Fibroblast of lung (primary cell): ENCODE measurements around the gene ENO1. TPM values are rescaled to one million over a fixed set of nuclear protein-coding genes. Genes with fewer than 3 reads are reported as not detected.

Experiments
- DNase-seq, 2 donors: peaks; one replicate each; pipeline versions ENCODE4 v3.0.0 to v3.0.0-alpha.2; 2010; ENCODE audit warnings: low read depth in 2 of 2
- H2AFZ ChIP-seq: 2 replicates; pipeline ENCODE4 v1.5.1; 2012; ENCODE audit warnings: low read length, control low read depth, inconsistent platforms
- H3K27ac ChIP-seq: 2 replicates; pipeline ENCODE4 v1.5.1; 2011; ENCODE audit warnings: low read length, control low read depth; ENCODE audit not compliant: insufficient read depth
- H3K27me3 ChIP-seq: 2 replicates; pipeline ENCODE4 v1.5.1; 2011; ENCODE audit warnings: mild to moderate bottlenecking, low read length; ENCODE audit not compliant: control insufficient read depth, insufficient read depth
- H3K36me3 ChIP-seq: 2 replicates; pipeline ENCODE4 v1.5.1; 2011; ENCODE audit warnings: low read length; ENCODE audit not compliant: control insufficient read depth, insufficient read depth
- H3K4me1 ChIP-seq: 2 replicates; pipeline ENCODE4 v1.5.1; 2011; ENCODE audit warnings: low read length; ENCODE audit not compliant: control insufficient read depth, insufficient read depth; ENCODE audit errors: extremely low read depth
- H3K4me2 ChIP-seq: 2 replicates; pipeline ENCODE4 v1.5.1; 2011; ENCODE audit warnings: low read length, control low read depth; ENCODE audit not compliant: insufficient read depth; ENCODE audit errors: extremely low read depth
- H3K4me3 ChIP-seq, 4 experiments: fragments of 200-600 bp in 1 of 4; sonication (generic) in 1 of 4; replicated peaks in 1 of 4; 2 replicates each; pipeline ENCODE4 v1.5.1; 2011 to 2016; ENCODE audit warnings: low read length in 4 of 4, low read depth in 3 of 4, mild to moderate bottlenecking in 3 of 4, control low read depth in 2 of 4, inconsistent platforms in 1 of 4, mixed read lengths in 1 of 4; ENCODE audit not compliant: insufficient read depth in 1 of 4; ENCODE audit errors: control extremely low read depth in 1 of 4
- H3K79me2 ChIP-seq: 2 replicates; pipeline ENCODE4 v1.5.1; 2012; ENCODE audit warnings: mild to moderate bottlenecking, low read length, inconsistent platforms; ENCODE audit not compliant: control insufficient read depth, insufficient read depth
- H3K9ac ChIP-seq: 2 replicates; pipeline ENCODE4 v1.5.1; 2011; ENCODE audit warnings: mild to moderate bottlenecking, low read length, control low read depth; ENCODE audit not compliant: insufficient read depth
- H3K9me3 ChIP-seq: 2 replicates; pipeline ENCODE4 v1.5.1; 2012; ENCODE audit warnings: low read depth, low read length; ENCODE audit not compliant: control insufficient read depth, insufficient read depth
- H4K20me1 ChIP-seq: 2 replicates; pipeline ENCODE4 v1.5.1; 2011; ENCODE audit warnings: low read length; ENCODE audit not compliant: control insufficient read depth, insufficient read depth; ENCODE audit errors: extremely low read depth
- EZH2 ChIP-seq: IDR thresholded peaks from 2 replicates; pipeline ENCODE4 v1.5.1; 2012; ENCODE audit warnings: low read length, control low read depth, mild to moderate bottlenecking; ENCODE audit errors: missing control alignments
- polyA plus RNA-seq, 2 donors: library from polyadenylated mRNA; depleted of rRNA in 1 of 2; stranded (reverse) in 1 of 2; unstranded in 1 of 2; fragments of >200 nt; gene quantifications; 2 replicates each; pipeline ENCODE4 v1.2.1, GENCODE V29; 2011 to 2012; ENCODE audit warnings: missing spikeins in 1 of 2
- total RNA-seq: library from RNA; depleted of rRNA; stranded (reverse); fragments of >200 nt; gene quantifications from 2 replicates; pipeline ENCODE4 v1.2.1, GENCODE V29; 2014
- TF ChIP-seq, protein P1 (sequence below), 2 donors: IDR thresholded peaks in 1 of 2; conservative IDR thresholded peaks in 1 of 2; 1 replicate in 1 of 2; 2 replicates in 1 of 2; pipeline ENCODE4 v1.5.1; 2011 to 2012; ENCODE audit warnings: low read length in 2 of 2, control low read depth in 1 of 2, inconsistent platforms in 1 of 2, low read depth in 1 of 2, mild to moderate bottlenecking in 1 of 2

ENO1 gene
- total and polyA plus RNA-seq, 2 donors (not counting 1 experiment from before 2014, with no cell fraction given) = 963 to 1,177 TPM

DNA sequence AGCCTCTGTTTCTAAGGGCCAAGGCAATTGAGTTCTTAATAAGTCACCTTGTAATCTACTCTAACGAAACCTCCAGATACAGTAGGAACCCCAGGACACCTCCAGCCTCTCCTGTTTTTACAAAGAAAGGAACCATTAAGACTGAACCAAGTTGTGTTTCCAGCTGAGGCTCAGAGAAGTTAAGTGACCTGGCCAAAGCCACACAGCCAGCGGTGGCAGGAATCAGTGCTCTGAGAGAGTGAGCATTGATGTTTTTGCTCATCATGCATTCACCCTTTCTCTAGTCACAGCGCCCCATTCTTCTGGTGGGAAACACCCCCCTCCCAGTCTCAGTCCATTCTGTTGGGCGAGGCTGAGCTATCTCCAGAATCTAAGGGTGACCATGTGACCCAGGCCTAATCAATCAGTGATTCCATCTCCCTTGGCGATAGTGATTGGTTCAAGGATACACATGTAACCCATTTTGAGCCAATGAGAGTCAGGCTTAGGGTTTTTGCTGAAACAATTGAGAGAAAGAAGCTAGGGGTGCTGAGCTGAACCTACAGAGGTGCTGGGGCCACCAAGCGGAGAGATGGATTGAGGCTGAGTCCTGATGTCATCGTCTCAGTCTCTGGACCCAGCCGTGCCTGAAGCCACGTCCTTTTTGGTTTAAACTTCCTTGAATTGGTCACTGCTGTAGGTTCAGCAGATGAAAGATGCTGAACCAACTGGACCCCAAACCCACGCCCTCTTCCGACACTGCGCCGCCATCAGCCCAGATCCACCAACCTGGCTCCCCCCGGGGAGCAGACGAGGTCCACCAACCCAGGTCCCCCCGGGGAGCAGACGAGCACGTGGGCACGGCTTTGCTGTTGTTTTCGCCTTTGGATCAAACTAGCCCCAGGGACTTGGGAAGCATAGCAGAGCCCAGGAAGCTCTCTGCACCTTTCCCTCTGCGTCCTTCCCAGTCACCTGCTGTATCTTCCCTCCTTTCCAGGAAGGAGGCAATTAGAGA is 33.1 kb downstream of the ENO1 start:
- Histone ChIP-seq H3K4me2 (no peak overlapping the region), H3K9me3 (no peaks in the 10 kb centered on the region), H4K20me1 (no peaks in the 10 kb centered on the region), H3K9ac (no peak overlapping the region), H3K4me3 (no peak overlapping the region), H2AFZ (no peak overlapping the region), H3K36me3 (no peaks in the 10 kb centered on the region), H3K27me3 (no peaks in the 10 kb centered on the region), H3K79me2 (no peaks in the 10 kb centered on the region), H3K27ac (no peak overlapping the region), H3K4me1 (peaks cover 3% of the 10 kb centered on the region)
- TF ChIP-seq EZH2 = no peak
- TF ChIP-seq, protein P1, sequence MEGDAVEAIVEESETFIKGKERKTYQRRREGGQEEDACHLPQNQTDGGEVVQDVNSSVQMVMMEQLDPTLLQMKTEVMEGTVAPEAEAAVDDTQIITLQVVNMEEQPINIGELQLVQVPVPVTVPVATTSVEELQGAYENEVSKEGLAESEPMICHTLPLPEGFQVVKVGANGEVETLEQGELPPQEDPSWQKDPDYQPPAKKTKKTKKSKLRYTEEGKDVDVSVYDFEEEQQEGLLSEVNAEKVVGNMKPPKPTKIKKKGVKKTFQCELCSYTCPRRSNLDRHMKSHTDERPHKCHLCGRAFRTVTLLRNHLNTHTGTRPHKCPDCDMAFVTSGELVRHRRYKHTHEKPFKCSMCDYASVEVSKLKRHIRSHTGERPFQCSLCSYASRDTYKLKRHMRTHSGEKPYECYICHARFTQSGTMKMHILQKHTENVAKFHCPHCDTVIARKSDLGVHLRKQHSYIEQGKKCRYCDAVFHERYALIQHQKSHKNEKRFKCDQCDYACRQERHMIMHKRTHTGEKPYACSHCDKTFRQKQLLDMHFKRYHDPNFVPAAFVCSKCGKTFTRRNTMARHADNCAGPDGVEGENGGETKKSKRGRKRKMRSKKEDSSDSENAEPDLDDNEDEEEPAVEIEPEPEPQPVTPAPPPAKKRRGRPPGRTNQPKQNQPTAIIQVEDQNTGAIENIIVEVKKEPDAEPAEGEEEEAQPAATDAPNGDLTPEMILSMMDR (conservative IDR thresholded peaks at IDR 0.05 in 1 of 2, IDR thresholded peaks at IDR 0.05 in 1 of 2; ENCODE audit: low read depth in 1 of 2, low read length in 2 of 2) = no peak
- DNase-seq = no peak

DNA sequence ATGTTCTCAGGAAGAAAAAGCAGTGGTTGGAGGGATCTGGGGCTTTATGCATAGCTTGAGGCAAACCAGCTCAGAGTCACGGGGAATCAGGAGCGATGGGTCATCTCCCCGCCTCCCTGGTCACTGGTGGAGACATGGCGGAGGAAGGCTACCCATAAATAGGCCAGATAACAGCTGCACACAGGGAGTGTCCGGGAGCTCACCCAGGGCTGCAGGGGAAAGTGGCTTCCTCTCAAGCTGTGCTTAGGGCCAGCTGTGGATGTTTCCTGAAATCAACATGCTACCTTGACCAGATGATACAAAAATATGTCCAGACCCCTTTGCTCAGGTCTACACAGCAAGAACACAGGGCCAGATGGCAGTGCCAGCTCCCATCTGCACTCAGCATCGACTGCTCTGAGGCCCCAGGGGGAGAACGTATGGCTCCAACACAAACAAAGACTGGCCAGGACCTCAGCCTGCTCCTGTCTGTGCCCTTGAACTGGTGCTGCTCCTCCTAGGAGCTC is 33.9 kb downstream of the ENO1 start:
- no peak for TF ChIP-seq EZH2
- TF ChIP-seq, protein P1 (conservative IDR thresholded peaks at IDR 0.05 in 1 of 2, IDR thresholded peaks at IDR 0.05 in 1 of 2; ENCODE audit: low read depth in 1 of 2, low read length in 2 of 2) = no peak
- H3K27ac ChIP-seq = no peak overlapping the region
- H3K36me3 ChIP-seq = no peaks in the 10 kb centered on the region
- H3K79me2 ChIP-seq = no peaks in the 10 kb centered on the region
- no peak overlapping the region for H3K4me2 ChIP-seq
- H3K4me3 ChIP-seq = no peak overlapping the region
- H3K9ac ChIP-seq = no peak overlapping the region
- H3K4me1 ChIP-seq = peaks cover 3% of the 10 kb centered on the region
- H2AFZ ChIP-seq = no peak overlapping the region
- no peaks in the 10 kb centered on the region for H3K9me3 ChIP-seq
- H3K27me3 ChIP-seq = no peaks in the 10 kb centered on the region
- no peaks in the 10 kb centered on the region for H4K20me1 ChIP-seq
- DNase-seq = no peak

DNA sequence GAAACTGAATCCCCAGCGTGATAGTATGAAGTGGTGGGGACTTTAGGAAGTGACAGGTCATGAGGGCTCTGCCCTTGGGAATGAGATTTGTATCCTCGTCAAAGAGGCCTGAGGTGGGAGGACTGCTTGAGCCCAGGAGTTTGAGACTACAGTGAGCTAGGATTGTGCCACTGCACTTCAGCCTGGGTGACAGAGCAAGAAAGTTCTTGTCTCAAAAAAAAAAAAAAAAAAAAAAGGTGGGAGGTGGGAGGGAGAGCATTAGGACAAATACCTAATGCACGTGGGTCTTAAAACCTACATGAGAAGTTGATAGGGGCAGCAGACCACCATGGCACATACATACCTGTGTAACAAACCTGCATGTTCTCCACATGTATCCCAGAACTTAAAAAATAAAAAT is 37.1 kb downstream of the ENO1 start:
- H3K4me3 ChIP-seq = no peak overlapping the region

More for the DNA sequence above, 37.1 kb downstream of the ENO1 start:
- Histone ChIP-seq H3K4me2 (no peak overlapping the region), H2AFZ (no peak overlapping the region), H3K9ac (no peak overlapping the region), H3K36me3 (no peaks in the 10 kb centered on the region), H3K4me1 (no peaks in the 10 kb centered on the region), H3K27ac (no peak overlapping the region), H3K9me3 (no peaks in the 10 kb centered on the region), H3K27me3 (no peaks in the 10 kb centered on the region), H4K20me1 (no peaks in the 10 kb centered on the region), H3K79me2 (no peaks in the 10 kb centered on the region)
- no peak for DNase-seq
- TF ChIP-seq EZH2 = no peak
- TF ChIP-seq, protein P1 (conservative IDR thresholded peaks at IDR 0.05 in 1 of 2, IDR thresholded peaks at IDR 0.05 in 1 of 2; ENCODE audit: low read depth in 1 of 2, low read length in 2 of 2) = no peak
